SK-N-SH treated with all-trans-retinoic acid at 6 μM for 48 hours (cell line): Measurements from ENCODE around the gene CGNL1.

Source experiments
- ATAC-seq: fragments of 200-7000 bp; cut with Tn5 transposase; 3 replicates; pipeline ENCODE4 v1.9.1; 2020; ENCODE audit warnings: mild to moderate bottlenecking, moderate library complexity
- BACH2 ChIP-seq: fragments of 250-450 bp; sonication (Bioruptor Pico); IDR thresholded peaks from 2 replicates; pipeline ENCODE4 v1.9.0; 2021; ENCODE audit warnings: mild to moderate bottlenecking, borderline replicate concordance
- CSDC2 ChIP-seq: fragments of 250-450 bp; sonication (Bioruptor Pico); IDR thresholded peaks from 2 replicates; pipeline ENCODE4 v1.5.0; 2020; ENCODE audit warnings: mild to moderate bottlenecking, moderate library complexity
- CSRNP3 ChIP-seq: fragments of 250-450 bp; sonication (Bioruptor Pico); IDR thresholded peaks from 2 replicates; pipeline ENCODE4 v1.5.1; 2021; ENCODE audit warnings: mild to moderate bottlenecking, moderate library complexity
- ESRRG ChIP-seq: fragments of 250-450 bp; sonication (Bioruptor Pico); IDR thresholded peaks from 2 replicates; pipeline ENCODE4 v1.6.1; 2021; ENCODE audit warnings: mild to moderate bottlenecking
- GLIS3 ChIP-seq: fragments of 250-450 bp; sonication (Bioruptor Pico); IDR thresholded peaks from 2 replicates; pipeline ENCODE4 v1.5.0; 2020; ENCODE audit warnings: mild to moderate bottlenecking, moderate library complexity
- ISL1 ChIP-seq: fragments of 250-450 bp; sonication (Bioruptor Pico); IDR thresholded peaks from 2 replicates; pipeline ENCODE4 v2.1.2; 2022; ENCODE audit warnings: mild to moderate bottlenecking, moderate library complexity
- OSR1 ChIP-seq: fragments of 250-450 bp; sonication (Bioruptor Pico); IDR thresholded peaks from 2 replicates; pipeline ENCODE4 v1.8.0; 2022; ENCODE audit warnings: moderate library complexity, mild to moderate bottlenecking, inconsistent platforms
- POU6F1 ChIP-seq: fragments of 250-450 bp; sonication (Bioruptor Pico); IDR thresholded peaks from 2 replicates; pipeline ENCODE4 v1.8.0; 2021; ENCODE audit warnings: low read depth, mild to moderate bottlenecking, moderate library complexity, borderline replicate concordance
- PPARA ChIP-seq: fragments of 250-450 bp; sonication (Bioruptor Pico); IDR thresholded peaks from 2 replicates; pipeline ENCODE4 v1.5.0; 2020; ENCODE audit warnings: mild to moderate bottlenecking, borderline replicate concordance
- RARB ChIP-seq: fragments of 250-450 bp; sonication (Bioruptor Pico); IDR thresholded peaks from 2 replicates; pipeline ENCODE4 v1.8.0; 2021; ENCODE audit warnings: mild to moderate bottlenecking, moderate library complexity
- SNAI2 ChIP-seq: fragments of 250-450 bp; sonication (Bioruptor Pico); IDR thresholded peaks from 2 replicates; pipeline ENCODE4 v1.5.0; 2020; ENCODE audit warnings: mild to moderate bottlenecking, moderate library complexity
- TCF4 ChIP-seq: fragments of 250-450 bp; sonication (Bioruptor Pico); IDR thresholded peaks from 2 replicates; pipeline ENCODE4 v1.8.0; 2021; ENCODE audit warnings: mild to moderate bottlenecking, moderate library complexity, borderline replicate concordance
- TOX ChIP-seq: fragments of 250-450 bp; sonication (Bioruptor Pico); IDR thresholded peaks from 2 replicates; pipeline ENCODE4 v1.8.0; 2021; ENCODE audit warnings: mild to moderate bottlenecking, moderate library complexity, borderline replicate concordance
- TSHZ2 ChIP-seq: fragments of 250-450 bp; sonication (Bioruptor Pico); IDR thresholded peaks from 2 replicates; pipeline ENCODE4 v1.5.0; 2020; ENCODE audit warnings: mild to moderate bottlenecking, moderate library complexity
- ZC3H10 ChIP-seq: fragments of 250-450 bp; sonication (Bioruptor Pico); IDR thresholded peaks from 2 replicates; pipeline ENCODE4 v1.5.1; 2021; ENCODE audit warnings: mild to moderate bottlenecking, moderate library complexity
- ZFP3 ChIP-seq: fragments of 250-450 bp; sonication (Bioruptor Pico); IDR thresholded peaks from 2 replicates; pipeline ENCODE4 v1.5.0; 2020; ENCODE audit warnings: mild to moderate bottlenecking, moderate library complexity
- ZFP30 ChIP-seq: fragments of 450-650 bp; formaldehyde crosslinking; IDR thresholded peaks from 2 replicates; pipeline ENCODE4 v1.5.0; 2022; ENCODE audit warnings: mild to moderate bottlenecking, moderate library complexity
- ZNF565 ChIP-seq: fragments of 450-650 bp; formaldehyde crosslinking; conservative IDR thresholded peaks from 2 replicates; pipeline ENCODE4 v1.5.0; 2020; ENCODE audit warnings: low read depth, mild to moderate bottlenecking, moderate library complexity
- ZNF70 ChIP-seq: fragments of 450-650 bp; formaldehyde crosslinking; IDR thresholded peaks from 2 replicates; pipeline ENCODE4 v1.5.0; 2020; ENCODE audit warnings: mild to moderate bottlenecking, moderate library complexity
- ZNF8 ChIP-seq: fragments of 450-650 bp; formaldehyde crosslinking; IDR thresholded peaks from 2 replicates; pipeline ENCODE4 v1.5.0; 2020; ENCODE audit warnings: mild to moderate bottlenecking, moderate library complexity
- TF ChIP-seq, protein P1 (sequence below): fragments of 250-450 bp; sonication (Bioruptor Pico); IDR thresholded peaks from 2 replicates; pipeline ENCODE4 v1.5.1; 2020; ENCODE audit warnings: low read depth, mild to moderate bottlenecking, moderate library complexity

Gene CGNL1

DNA sequence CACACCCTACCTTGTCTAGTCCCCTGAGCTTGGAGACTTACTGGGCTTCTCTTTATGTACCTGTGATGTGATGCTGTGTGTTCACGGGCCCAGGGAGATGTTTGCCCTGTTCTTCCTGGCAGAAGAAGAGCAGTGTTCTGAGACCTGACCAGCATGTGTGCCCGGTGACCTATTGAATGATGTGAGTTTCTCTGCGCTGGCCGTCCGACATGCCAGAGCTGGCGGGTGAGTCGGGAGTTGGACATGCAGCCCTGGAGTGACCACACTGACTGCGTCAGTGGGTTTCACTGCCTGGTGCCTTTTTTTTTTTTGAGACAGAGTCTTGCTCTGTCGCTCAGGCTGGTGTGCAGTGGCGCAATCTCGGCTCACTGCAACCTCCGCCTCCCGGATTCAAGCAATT lies 42.3 kb downstream of the CGNL1 start:
- no peak for TF ChIP-seq TCF4 (CRISPR knock-in tag)
- ATAC-seq = no peak

DNA sequence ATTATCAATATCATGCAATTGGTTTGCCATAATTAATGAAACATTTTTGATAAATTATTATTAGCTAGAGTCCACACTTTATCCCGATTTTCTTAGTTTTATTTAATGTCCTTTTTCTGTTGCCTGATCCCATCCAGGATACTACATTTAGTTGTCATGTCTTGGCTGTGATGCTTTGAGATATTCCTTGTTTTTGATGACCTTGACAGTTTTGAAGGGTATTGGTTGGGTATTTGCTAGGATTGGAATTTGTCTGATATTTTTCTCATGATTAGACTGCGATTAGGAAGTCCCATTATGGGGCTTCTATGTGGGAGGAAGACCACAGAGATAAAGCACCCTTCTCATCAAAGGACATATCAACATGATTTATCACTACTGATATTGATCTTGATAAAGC lies 43.0 kb downstream of the CGNL1 start:
- no peak for TF ChIP-seq ZFP30
- no peak for TF ChIP-seq SNAI2 (CRISPR knock-in tag)
- no peak for TF ChIP-seq ZNF8 (CRISPR knock-in tag)
- TF ChIP-seq CSRNP3 (CRISPR knock-in tag) = no peak
- no peak for TF ChIP-seq ZNF565
- TF ChIP-seq CSDC2 = no peak

GRCh38 chr15:57421110-57421509 lies 44.8 kb downstream of the CGNL1 start:
- ATAC-seq = no peak
- TF ChIP-seq TCF4 (CRISPR knock-in tag) (no peak), ZNF8 (CRISPR knock-in tag) (no peak), SNAI2 (CRISPR knock-in tag) (no peak), CSRNP3 (CRISPR knock-in tag) (no peak), GLIS3 (CRISPR knock-in tag) (no peak), TSHZ2 (no peak), RARB (CRISPR knock-in tag) (no peak), ZNF70 (CRISPR knock-in tag) (no peak), TOX (CRISPR knock-in tag) (no peak), ZFP3 (CRISPR knock-in tag) (no peak), ESRRG (CRISPR knock-in tag) (no peak), POU6F1 (CRISPR knock-in tag) (no peak), BACH2 (no peak), ZNF565 (no peak), ISL1 (CRISPR knock-in tag) (no peak), OSR1 (CRISPR knock-in tag) (no peak), ZFP30 (no peak)
- TF ChIP-seq, protein P1, sequence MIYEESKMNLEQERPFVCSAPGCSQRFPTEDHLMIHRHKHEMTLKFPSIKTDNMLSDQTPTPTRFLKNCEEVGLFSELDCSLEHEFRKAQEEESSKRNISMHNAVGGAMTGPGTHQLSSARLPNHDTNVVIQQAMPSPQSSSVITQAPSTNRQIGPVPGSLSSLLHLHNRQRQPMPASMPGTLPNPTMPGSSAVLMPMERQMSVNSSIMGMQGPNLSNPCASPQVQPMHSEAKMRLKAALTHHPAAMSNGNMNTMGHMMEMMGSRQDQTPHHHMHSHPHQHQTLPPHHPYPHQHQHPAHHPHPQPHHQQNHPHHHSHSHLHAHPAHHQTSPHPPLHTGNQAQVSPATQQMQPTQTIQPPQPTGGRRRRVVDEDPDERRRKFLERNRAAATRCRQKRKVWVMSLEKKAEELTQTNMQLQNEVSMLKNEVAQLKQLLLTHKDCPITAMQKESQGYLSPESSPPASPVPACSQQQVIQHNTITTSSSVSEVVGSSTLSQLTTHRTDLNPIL (CRISPR knock-in tag) = no peak

More for the DNA sequence above, 43.0 kb downstream of the CGNL1 start:
- ATAC-seq = no peak

- no peak for ATAC-seq
- TF ChIP-seq ZC3H10 (CRISPR knock-in tag) (no peak), TSHZ2 (no peak), ZNF70 (CRISPR knock-in tag) (no peak), ZFP30 (no peak), SNAI2 (CRISPR knock-in tag) (no peak), ZNF565 (no peak), ESRRG (CRISPR knock-in tag) (no peak), POU6F1 (CRISPR knock-in tag) (no peak), OSR1 (CRISPR knock-in tag) (no peak), BACH2 (no peak), ISL1 (CRISPR knock-in tag) (no peak), RARB (CRISPR knock-in tag) (no peak), ZFP3 (CRISPR knock-in tag) (no peak), PPARA (no peak)
- TF ChIP-seq, protein P1 (CRISPR knock-in tag) = no peak
These were observed 45.2 kb downstream of the CGNL1 start for GRCh38 chr15:57421551-57421950.
